IMR-90 (cell line): ENCODE data around the gene TMEM238. TPM values are rescaled to one million over a fixed set of nuclear protein-coding genes. Genes with fewer than 3 reads are reported as not detected.
A peak's percentile ranks its signal among the peaks of the same experiment; 100 is the strongest.

Experiments
- ATAC-seq: fragments of 200-7000 bp; cut with Tn5 transposase; 2 replicates; pipeline ENCODE4 v1.9.1; 2020; ENCODE audit warnings: low read depth, mild to moderate bottlenecking, moderate library complexity
- BruUV-seq: library from RNA; stranded (reverse); fragments of 400-500 nt; replicated peaks from 2 replicates; lab custom pipeline; 2021; lab: Mats Ljungman, UMichigan
- CTCF ChIA-PET: fragments of 300-600 bp; formaldehyde crosslinking; extraction: SDS; loops from one replicate; lab custom pipeline; 2021; ENCODE audit warnings: antibody characterized with exemption; lab: Yijun Ruan, JAX
- POLR2A ChIA-PET: fragments of 300-600 bp; sonication (Branson Sonifier 250); formaldehyde crosslinking; loops from one replicate; lab custom pipeline; 2022; ENCODE audit warnings: antibody characterized with exemption; ENCODE audit not compliant: unreplicated experiment; lab: Charles Lee
- DNase-seq: peaks from one replicate; pipeline ENCODE4 v3.0.0; 2013
- H2AFZ ChIP-seq: replicated peaks from 2 replicates; pipeline ENCODE3; 2013; ENCODE audit warnings: low read length, mild to moderate bottlenecking; ENCODE audit not compliant: poor library complexity
- H2AK5ac ChIP-seq: 2 replicates; pipeline ENCODE4 v1.6.1; 2013; ENCODE audit warnings: low read depth, low read length, inconsistent platforms
- H2AK9ac ChIP-seq: replicated peaks from 2 replicates; pipeline ENCODE3; 2013; ENCODE audit warnings: mild to moderate bottlenecking, low read depth, low read length, moderate library complexity; ENCODE audit not compliant: poor library complexity
- H2BK120ac ChIP-seq: 2 replicates; pipeline ENCODE4 v1.6.1; 2013; ENCODE audit warnings: low read depth, low read length, inconsistent platforms
- H2BK15ac ChIP-seq: 3 replicates; pipeline ENCODE4 v1.6.1; 2013; ENCODE audit warnings: low read depth, low read length, inconsistent platforms
- H2BK20ac ChIP-seq: 2 replicates; pipeline ENCODE4 v1.6.1; 2013; ENCODE audit warnings: low read depth, mild to moderate bottlenecking, inconsistent platforms, low read length, moderate library complexity
- H2BK5ac ChIP-seq: 2 replicates; pipeline ENCODE4 v1.6.1; 2013; ENCODE audit warnings: mild to moderate bottlenecking, low read depth, low read length, inconsistent platforms; ENCODE audit not compliant: poor library complexity, severe bottlenecking
- H3K14ac ChIP-seq: replicated peaks from 2 replicates; pipeline ENCODE4 v1.6.1; 2013; ENCODE audit warnings: low read depth, low read length, inconsistent platforms
- H3K18ac ChIP-seq: 2 replicates; pipeline ENCODE4 v1.6.1; 2013; ENCODE audit warnings: low read depth, low read length, control low read depth
- H3K23ac ChIP-seq: 2 replicates; pipeline ENCODE4 v1.6.1; 2013; ENCODE audit warnings: low read depth, low read length, inconsistent platforms
- H3K27ac ChIP-seq: 2 replicates; pipeline ENCODE4 v1.5.1; 2013; ENCODE audit warnings: mild to moderate bottlenecking, control low read depth, low read length; ENCODE audit not compliant: insufficient read depth
- H3K27me3 ChIP-seq: 2 replicates; pipeline ENCODE4 v1.6.1; 2013; ENCODE audit warnings: low read length; ENCODE audit not compliant: control insufficient read depth, insufficient read depth
- H3K36me3 ChIP-seq: 2 replicates; pipeline ENCODE4 v1.6.1; 2013; ENCODE audit warnings: low read length, mixed read lengths; ENCODE audit not compliant: control insufficient read depth, insufficient read depth
- H3K4ac ChIP-seq: 2 replicates; pipeline ENCODE4 v1.6.1; 2013; ENCODE audit warnings: low read depth, low read length, inconsistent platforms
- H3K4me1 ChIP-seq: 2 replicates; pipeline ENCODE4 v1.6.1; 2013; ENCODE audit warnings: low read length, mixed read lengths; ENCODE audit not compliant: control insufficient read depth, insufficient read depth
- H3K4me2 ChIP-seq: 2 replicates; pipeline ENCODE4 v1.6.1; 2013; ENCODE audit warnings: low read depth, mild to moderate bottlenecking, control low read depth, low read length, moderate library complexity
- H3K4me3 ChIP-seq: 2 replicates; pipeline ENCODE4 v1.5.1; 2013; ENCODE audit warnings: low read depth, mild to moderate bottlenecking, control low read depth, low read length, moderate library complexity; ENCODE audit not compliant: insufficient read depth
- H3K56ac ChIP-seq: 2 replicates; pipeline ENCODE4 v1.6.1; 2013; ENCODE audit warnings: low read length, inconsistent platforms; ENCODE audit not compliant: insufficient read depth; ENCODE audit errors: extremely low read depth
- H3K79me1 ChIP-seq, 2 experiments: 2 replicates each; pipeline ENCODE4 v1.6.1; 2013; ENCODE audit warnings: low read length in 2 of 2, inconsistent platforms in 1 of 2, low read depth in 1 of 2
- H3K9ac ChIP-seq: 2 replicates; pipeline ENCODE4 v1.6.1; 2013; ENCODE audit warnings: low read depth, low read length, control low read depth
- H3K9me1 ChIP-seq: 2 replicates; pipeline ENCODE4 v1.6.1; 2013; ENCODE audit warnings: low read length, inconsistent platforms; ENCODE audit not compliant: insufficient read depth
- H3K9me3 ChIP-seq: 2 replicates; pipeline ENCODE4 v1.6.1; 2013; ENCODE audit warnings: low read length; ENCODE audit not compliant: control insufficient read depth, insufficient read depth
- H4K20me1 ChIP-seq: 2 replicates; pipeline ENCODE4 v1.6.1; 2013; ENCODE audit warnings: low read length, inconsistent platforms; ENCODE audit not compliant: insufficient read depth
- H4K5ac ChIP-seq: 2 replicates; pipeline ENCODE4 v1.6.1; 2013; ENCODE audit warnings: mild to moderate bottlenecking, low read depth, low read length, control low read depth
- H4K8ac ChIP-seq, 2 experiments: 2 replicates each; pipeline ENCODE4 v1.6.1; 2013; ENCODE audit warnings: low read depth in 2 of 2, low read length in 2 of 2, control low read depth in 1 of 2, inconsistent platforms in 1 of 2
- H4K91ac ChIP-seq: 2 replicates; pipeline ENCODE4 v1.6.1; 2013; ENCODE audit warnings: low read depth, low read length, inconsistent platforms; ENCODE audit not compliant: insufficient read depth
- MXI1 ChIP-seq: IDR thresholded peaks from 2 replicates; pipeline ENCODE4 v1.6.1; 2012; ENCODE audit warnings: low read depth, mild to moderate bottlenecking, low read length, moderate library complexity, borderline replicate concordance
- POLR2A ChIP-seq: IDR thresholded peaks from 2 replicates; pipeline ENCODE4 v1.6.1; 2012; ENCODE audit warnings: mild to moderate bottlenecking, low read depth, low read length
- WGBS, 2 experiments: methylation state at CpG; one replicate each; pipeline versions ENCODE4 v1.1.5 to v1.1.7; 2013; ENCODE audit warnings: missing lambda C conversion rate in 2 of 2; ENCODE audit not compliant: insufficient read length in 1 of 2; ENCODE audit errors: extremely low coverage in 2 of 2; 5-methylcytosine and 5-hydroxymethylcytosine counted together
- dilution Hi-C: fragments of 300-500 bp; cut with HindIII; formaldehyde crosslinking; loops from one replicate; pipeline ENCODE4 v1.14.3; 2018; ENCODE audit warnings: low sequenced_read_pairs; ENCODE audit not compliant: unreplicated experiment
- in situ Hi-C: fragments of 300-500 bp; cut with MboI; formaldehyde crosslinking; loops from 3 replicates; pipeline ENCODE4 v1.14.3; 2019; ENCODE audit warnings: low sequenced_read_pairs, inconsistent platforms, mixed read lengths
- intact Hi-C: fragments of 100-400 bp; cut with micrococcal nuclease; formaldehyde crosslinking; loops from 2 replicates; pipeline ENCODE4 v1.10.0; 2022
- polyA plus RNA-seq, 3 experiments: library from polyadenylated mRNA; depleted of rRNA; stranded (reverse); fragments of >200 nt; gene quantifications; 2 replicates each; pipeline ENCODE4 v1.2.3, GENCODE V29; 2012; ENCODE audit warnings: low replicate concordance in 1 of 3
- total RNA-seq: library from RNA; depleted of rRNA; stranded (reverse); fragments of >200 nt; gene quantifications from 2 replicates; pipeline ENCODE4 v1.2.3, GENCODE V29; 2012

Gene TMEM238
- total and polyA plus RNA-seq, 2 of the 4 experiments (the other 2 are of a cell fraction) = not detected

DNA sequence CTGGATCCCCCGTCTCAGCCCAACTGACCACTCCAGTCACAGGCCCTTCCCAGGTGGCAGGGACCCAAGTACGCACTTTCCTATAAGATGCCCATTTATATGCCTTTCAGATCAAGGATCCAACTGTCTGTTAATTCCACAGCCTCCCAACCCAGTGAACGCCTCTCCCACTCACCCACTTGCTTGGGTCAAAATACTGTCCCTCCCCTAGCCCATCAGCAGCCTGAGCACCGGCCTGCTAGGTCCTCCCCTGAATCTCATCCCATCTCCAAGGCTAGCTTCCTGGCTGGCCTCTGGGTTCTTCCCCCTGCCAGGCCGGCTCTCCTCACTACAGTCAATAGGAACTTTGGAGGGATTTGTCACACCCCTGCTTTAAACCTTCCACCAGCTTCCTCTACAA, 21.5 kb upstream of the TMEM238 start:
- H3K4me1 ChIP-seq = peaks cover 17% of the 10 kb centered on the region
- 0 out of 2 replicates have a peak overlapping the region, but pooled peaks have one; percentile 40 for H3K14ac ChIP-seq
- ChIA-PET POLR2A (interaction anchor here (1.0 kb wide), 1 partner anchor 104 kb away, joined by 4 read pairs; no protein-coding TSS in a partner anchor), CTCF (no interaction called here)
- no TSS peak for BruUV-seq
- H3K79me1 ChIP-seq = peaks cover 7 to 50% of the 10 kb centered on the region in 2 experiments
- DNase-seq = no peak
- no peak overlapping the region for H2BK15ac ChIP-seq
- WGBS, 2 experiments = 87% methylated on average over 5 of the region's 5 CpGs; no CpG with 5 or more reads in 1 of the 2 experiments
- no peak overlapping the region for H3K18ac ChIP-seq
- no peak overlapping the region for H2AK5ac ChIP-seq
- no peak overlapping the region for H2BK20ac ChIP-seq
- peak overlapping the region; percentile 76 for H3K9ac ChIP-seq
- H2BK120ac ChIP-seq = no peak overlapping the region
- peaks cover 19% of the 10 kb centered on the region for H3K9me1 ChIP-seq
- intact Hi-C loops = loop anchor here (5.0 kb wide), 1 partner anchor 97 kb away; no protein-coding TSS in a partner anchor
- no peak overlapping the region for H3K27ac ChIP-seq
- H4K8ac ChIP-seq = no peak overlapping the region
- H2BK5ac ChIP-seq = no peak overlapping the region
- H4K5ac ChIP-seq = no peak overlapping the region
- no peak overlapping the region; the same call in 1 of the 2 replicates for H3K4ac ChIP-seq
- H4K91ac ChIP-seq = no peak overlapping the region
- no peak overlapping the region for H2AFZ ChIP-seq
- TF ChIP-seq POLR2A = 0 out of 2 replicates have a peak, but pooled peaks have one; percentile 7
- no peak for TF ChIP-seq MXI1
- peaks cover 55% of the 10 kb centered on the region for H4K20me1 ChIP-seq
- H3K56ac ChIP-seq = no peak overlapping the region
- peak overlapping the region; percentile 98 for H3K4me2 ChIP-seq
- peak overlapping the region; percentile 96; the same call in 1 of the 2 replicates for H3K23ac ChIP-seq
- H3K27me3 ChIP-seq = no peaks in the 10 kb centered on the region
- H2AK9ac ChIP-seq = no peak overlapping the region
- dilution Hi-C loops = no loop called here
- H3K4me3 ChIP-seq = peak overlapping the region; percentile 64; the same call in 1 of the 2 replicates
- peaks cover 39% of the 10 kb centered on the region for H3K36me3 ChIP-seq
- H3K9me3 ChIP-seq = no peaks in the 10 kb centered on the region
- in situ Hi-C loops = no loop called here
- no peak for ATAC-seq
